GM04504 (cell line): ENCODE results near the gene CDKL2.
"Not testable (repeated sequence)": the region's sequence is repeated elsewhere in the genome, so short reads cannot be mapped to it uniquely, and the experiment has no call there.

Experiments used
- DNase-seq: peaks from one replicate; pipeline ENCODE4 v3.0.0-alpha.2; 2012; ENCODE audit warnings: low read depth

CDKL2 gene

DNA sequence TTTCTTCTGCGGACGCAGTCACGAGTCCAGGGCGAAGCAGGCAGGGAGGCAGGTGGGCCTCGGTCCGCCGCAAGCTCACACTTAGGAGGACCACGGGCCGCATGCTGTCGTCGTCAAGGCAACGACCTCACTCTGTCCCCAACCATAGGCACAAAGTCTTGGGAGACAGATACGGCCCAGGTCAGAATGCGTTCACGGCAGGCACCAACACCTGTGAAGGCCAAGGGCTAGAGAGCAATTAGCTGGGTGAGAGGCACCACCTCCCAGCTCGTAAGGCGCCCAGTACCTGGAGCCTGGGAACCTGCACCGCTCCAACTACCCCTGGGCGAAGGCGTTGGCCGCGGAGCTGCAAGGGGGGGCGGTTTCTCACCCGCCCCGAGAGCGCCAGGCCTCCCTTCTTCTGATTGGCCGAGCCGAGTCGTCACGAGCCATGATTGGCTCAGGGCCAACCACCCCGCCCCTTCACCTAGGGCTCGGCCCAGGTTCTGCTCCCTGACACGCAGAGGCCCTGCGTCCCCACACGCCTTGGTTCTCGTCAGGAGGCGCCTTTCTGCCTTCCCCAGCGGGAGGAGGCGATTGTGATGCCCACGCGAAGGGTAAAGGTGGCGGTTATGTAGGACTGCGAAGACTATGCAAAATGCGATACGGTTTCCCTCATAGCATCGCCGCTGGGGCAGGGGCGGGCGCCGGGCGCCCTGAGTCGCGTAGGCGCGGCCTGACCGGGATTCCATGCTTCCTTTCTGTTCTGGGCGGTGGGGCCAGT, at the start of gene CDKL2:
Gene CDKL2 (minus strand): TSS at position 355 of the 763 bp plus-strand sequence. CDS start 4,540 bp downstream, outside the sequence.
- no peak for DNase-seq

DNA sequence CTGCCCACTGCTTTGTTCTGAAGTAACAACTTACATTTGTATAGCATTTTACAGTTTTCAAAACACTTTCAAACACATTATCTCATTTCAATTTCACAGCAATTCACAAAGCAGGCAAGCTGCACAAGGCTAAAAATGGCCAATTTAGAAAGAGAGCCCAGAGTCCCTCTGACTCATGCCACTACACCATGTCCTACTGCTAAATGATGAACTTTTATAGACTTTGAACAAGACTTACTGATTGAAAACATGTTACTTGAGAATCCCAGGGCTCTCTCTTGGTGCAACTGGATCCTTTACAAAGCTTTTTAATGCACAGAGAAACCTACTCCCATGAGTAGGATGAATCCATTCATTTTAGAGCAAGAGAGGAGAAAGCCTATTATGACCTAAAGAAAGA, 48.6 kb upstream of the CDKL2 start:
- no peak for DNase-seq

DNA sequence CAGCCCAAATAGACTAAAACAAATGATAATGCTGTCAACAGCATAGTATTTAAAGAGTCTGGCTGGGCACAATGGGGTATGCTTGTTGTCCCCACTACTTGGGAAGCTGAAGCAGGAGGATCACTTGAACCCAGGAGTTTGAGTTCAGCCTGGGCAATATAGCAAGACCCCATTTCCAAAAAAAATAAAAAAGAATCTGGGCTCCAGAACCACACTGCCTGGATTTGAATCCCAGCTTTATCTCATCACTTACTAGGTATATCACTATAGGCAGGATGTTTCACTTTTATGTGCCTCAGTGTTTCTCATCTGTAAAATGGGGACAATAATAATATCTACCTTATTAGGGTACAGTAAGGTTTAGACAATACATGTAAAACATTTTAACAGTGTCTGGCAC, 48.1 kb upstream of the CDKL2 start:
- DNase-seq = no peak

DNA sequence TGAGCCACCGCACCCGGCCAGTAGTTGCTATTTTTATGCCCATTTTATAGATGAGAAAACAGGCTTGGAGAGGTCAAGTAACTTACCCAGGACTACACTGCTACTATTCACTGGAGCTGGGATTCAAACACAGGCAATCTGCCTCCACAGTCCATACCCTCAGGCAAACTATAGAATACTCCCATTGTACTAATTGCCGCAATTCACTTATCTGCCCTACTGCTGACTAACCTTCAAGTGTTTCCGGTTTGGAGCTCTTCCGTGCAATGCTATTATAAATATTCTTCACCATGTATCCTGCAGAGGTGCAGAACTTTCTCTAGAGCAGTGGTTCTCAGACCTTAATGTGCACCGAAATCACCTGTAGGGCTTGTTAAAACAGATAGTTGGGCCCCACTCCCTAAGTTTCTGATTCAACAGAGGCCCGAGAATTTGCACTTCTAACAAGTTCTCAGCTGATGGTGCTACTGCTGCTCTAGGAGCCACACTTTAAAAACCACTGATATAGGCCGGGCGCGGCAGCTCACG, 44.7 kb upstream of the CDKL2 start:
- DNase-seq = no peak

DNA sequence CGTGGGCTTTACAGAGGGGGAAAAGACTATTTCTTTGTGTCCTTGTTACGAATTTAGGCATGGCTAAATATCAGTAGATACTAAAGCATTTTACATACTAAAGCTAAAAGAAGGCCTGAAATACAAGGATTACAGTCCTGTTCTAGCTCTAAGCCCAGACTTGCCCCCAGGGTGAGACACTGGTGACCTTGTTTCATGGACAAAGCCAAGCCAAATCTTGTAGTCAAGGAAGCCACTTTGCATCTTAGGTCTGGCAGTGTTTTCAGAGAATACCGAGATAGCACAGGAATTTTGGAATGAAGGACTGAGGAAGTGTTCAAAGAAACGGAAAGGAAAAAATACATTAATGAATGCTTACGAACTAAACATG, 43.6 kb upstream of the CDKL2 start:
- no peak for DNase-seq

DNA sequence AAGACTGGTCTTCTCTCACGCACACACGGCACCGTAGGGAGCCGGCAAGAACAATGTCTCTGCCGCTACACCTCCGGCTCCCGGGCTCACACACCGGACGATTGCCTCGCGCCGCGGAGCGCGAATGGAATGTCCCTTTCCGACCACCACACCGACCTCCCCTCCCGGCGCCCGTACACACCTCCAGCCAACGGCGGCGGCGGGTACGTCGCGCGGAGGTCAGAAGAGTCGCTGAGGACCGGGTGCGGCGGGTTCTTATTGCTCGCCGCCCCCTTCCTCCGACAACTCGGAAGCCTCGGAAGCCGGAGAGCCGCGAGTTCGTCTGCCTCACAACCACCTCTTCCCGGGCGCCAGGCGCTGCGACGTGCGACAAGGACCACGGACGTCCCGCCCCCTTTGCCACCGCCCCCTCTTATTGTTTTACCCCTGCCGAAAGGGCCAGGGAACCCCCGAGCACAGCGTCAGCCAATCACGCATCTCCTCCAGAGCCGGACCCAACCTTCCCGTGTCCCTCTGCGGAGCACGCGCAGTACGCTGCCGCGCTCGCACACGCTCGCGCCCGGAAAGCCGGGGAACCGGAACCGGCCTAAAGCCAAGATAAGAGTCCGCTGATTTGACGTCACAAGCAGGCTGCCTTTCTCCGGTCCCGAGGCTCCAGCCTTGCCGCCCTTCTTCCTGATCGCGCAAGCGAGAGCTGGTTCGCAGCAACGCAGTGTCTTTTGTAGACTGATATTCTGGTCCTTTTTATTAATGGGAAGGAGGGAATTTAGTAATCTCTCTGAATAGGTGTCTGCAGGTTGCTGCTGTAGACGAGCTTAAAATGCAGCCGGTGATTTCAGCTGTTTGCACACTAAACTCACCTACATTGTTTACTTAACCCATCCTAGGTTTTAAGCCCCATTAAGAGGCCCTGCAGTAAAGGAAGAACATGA, 43.0 kb upstream of the CDKL2 start, which contains the start of gene G3BP2:
Gene G3BP2 (minus strand): TSS at position 385 of the 932 bp plus-strand sequence. CDS start 11,386 bp downstream, outside the sequence.
- DNase-seq = peak; percentile 95

DNA sequence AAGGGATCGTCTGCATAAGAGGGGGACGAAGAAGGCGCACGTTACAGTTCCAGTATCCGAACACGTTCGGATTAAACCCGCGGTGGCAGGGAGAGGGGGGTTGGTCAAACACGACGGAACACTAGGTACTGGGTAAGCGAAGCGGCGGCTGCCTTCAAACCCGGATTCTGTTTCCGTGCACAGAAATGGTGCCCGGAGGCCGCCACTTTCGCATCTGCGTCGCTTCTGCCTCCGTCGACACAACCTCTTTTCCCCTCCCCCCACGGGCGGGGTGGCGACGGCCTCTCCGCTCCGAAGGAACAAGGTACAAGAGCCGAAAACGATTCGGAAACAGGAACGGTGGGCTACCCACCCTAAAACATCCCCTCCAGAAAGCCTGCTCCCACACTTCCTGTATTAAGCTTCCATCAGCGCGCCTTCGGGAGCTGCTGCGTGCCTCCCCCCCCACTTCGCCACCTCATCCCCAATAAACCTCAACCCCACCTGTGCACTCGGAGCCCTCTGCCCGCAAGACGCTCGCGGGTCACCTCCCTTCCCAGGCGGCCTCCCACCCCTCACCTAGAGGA, 42.2 kb upstream of the CDKL2 start:
- peak; percentile 7 for DNase-seq

DNA sequence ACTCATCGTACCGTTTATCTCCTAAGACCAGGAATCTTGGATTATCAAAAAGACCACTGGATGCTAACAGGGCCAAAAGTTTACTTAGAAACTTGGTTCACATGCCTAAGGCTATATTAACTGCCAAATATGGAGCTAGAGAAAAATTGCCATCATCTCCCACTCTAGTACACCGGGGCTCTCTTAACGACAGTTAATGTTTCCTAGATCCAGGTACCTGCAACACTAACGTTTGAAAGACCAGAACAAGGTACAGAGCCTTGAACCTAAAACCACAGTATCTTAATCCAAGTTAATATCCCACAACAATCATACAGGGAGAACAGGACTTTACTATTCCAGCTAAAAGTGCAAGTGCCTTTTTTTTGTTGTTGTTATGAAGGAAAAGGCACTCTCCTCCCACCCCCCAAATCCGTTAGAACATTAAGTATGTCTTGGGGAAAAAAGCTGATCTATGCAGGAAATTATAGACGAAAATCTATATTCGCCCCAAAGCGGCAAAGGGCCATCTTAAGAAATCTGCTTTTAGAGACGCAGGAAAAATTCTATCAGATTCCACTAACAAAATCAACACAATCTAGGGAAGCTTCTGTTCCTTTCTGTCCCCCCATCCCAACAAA, 41.6 kb upstream of the CDKL2 start:
- DNase-seq = no peak

DNA sequence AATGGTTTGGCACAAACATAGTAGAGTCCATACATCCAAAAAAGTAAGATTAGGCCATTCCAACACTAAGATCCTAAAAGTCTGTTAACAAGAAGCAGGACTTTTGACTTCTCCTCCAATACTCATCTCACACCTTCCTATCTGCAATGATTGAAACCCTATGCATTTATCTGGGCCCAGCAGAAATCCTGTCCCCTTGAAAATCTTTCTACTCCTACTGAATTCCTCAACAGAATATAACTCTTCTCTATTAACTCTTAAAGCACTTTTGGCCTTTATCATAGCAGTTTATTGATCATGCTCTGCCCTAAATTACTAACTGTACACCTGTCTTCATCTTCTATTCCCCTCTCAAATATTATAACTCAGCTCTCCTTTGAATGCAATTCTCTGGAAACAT, 38.3 kb upstream of the CDKL2 start:
- DNase-seq = no peak

DNA sequence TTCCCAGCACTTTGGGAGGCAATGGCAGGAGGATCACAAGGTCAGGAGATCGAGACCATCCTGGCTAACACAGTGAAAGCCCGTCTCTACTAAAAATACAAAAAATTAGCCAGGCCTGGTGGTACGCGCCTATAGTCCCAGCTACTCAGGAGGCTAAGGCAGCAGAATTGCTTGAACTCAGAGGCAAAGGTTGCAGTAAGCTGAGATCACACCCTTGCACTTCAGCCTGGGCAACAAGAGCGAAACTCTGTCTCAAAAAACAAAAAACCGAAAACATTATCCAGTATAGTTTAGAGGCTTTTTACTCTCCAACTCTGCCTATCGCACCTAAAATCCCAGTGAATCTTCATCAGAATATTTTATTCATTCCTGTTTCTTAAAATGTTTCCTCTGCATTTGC, 37.3 kb upstream of the CDKL2 start:
- DNase-seq = not testable (repeated sequence)

DNA sequence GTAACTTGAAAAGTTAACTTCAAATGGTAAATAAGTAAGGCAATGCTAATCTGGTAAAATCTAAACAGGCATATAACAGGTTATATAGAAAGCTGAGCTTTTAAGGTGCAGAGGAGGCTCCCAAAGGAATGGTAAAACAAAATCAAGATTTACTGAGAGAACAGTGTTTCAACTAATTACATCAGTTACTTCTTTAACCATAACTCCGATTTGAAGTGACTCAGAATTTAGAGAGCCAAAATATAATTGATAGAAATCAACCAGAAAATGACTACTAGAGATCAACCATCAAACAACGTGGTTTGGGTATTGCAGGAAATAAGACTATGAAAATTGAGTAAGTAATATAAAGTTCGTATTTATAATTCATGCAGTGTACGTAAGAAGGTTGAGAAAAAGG, 36.0 kb upstream of the CDKL2 start:
- no peak for DNase-seq

DNA sequence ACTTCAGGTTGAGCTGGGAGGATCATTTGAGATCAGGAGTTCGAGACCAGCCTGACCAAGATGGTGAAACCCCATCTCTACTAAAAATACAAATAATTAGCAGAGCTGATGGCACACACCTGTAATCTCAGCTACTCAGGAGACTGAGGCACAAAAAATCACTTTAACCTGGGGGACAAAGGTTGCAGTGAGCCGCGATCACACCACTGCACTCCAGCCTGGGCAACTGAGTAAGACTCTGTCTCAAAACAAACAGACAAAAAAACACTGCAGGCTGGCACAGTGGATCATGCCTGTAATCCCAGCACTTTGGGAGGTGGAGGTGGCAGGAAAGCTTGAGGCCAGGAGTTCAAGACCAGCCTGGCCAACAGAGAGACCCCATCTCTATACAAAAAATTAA, 34.3 kb upstream of the CDKL2 start:
- DNase-seq = not testable (repeated sequence)

DNA sequence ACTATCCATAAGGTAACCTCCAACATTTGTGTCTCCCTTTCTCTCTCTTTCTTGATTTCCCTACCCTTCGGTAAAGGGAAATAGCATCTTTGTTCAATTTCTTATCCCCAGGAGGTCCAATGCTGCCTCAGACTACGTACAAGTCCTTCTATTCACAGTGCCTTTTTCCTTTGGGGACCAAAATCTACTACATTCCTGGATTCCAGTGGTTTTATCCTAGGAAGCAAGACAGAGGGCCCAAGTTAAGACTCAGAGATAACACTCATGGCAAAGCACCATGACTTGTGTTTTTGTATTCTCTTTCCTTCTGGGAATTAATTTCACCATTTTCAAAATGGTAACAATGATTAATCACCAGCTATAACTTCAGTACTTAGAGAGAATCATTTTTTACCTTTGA, 32.3 kb upstream of the CDKL2 start:
- no peak for DNase-seq

DNA sequence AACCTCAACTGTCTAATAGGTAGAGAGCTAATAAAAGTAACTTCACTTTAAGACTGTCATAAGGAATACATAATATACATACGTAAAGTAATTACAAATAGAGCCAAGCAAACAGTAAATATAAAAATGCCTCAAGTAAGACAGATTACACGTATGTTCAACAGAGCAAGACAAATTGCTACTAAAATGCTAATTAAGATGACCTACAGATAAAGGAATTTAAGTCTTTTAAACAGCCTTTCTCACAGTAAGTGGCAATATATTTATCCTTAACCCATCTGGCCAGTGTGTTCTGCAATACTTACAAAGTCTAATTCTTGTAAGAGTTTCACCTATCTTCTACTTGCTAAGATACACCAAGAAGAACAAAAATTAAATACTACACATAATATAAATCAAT, 30.2 kb upstream of the CDKL2 start:
- DNase-seq = no peak

DNA sequence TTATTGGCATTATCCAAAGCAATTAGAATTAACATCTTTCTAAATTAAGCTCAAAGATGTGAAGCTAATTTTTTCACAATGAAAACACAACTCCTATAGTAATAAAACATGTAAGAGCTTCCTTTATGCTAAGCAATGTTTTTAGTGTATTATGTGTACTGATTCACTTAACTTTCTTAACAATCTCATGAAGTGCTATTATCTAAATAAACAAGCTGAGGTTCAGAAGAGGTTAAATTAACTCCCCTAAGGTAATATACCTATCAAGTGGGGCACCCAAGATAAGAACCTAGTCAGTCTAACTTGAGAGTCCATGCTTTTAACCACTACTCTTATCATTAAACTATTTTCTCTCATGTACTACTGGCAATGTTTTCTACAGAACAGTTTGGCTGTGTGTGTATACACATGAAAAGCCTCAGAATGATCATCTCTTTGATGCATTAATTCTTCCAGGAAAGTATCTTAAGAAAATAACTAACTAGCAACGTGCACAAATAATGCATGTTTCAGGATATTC, 29.2 kb upstream of the CDKL2 start:
- no peak for DNase-seq

DNA sequence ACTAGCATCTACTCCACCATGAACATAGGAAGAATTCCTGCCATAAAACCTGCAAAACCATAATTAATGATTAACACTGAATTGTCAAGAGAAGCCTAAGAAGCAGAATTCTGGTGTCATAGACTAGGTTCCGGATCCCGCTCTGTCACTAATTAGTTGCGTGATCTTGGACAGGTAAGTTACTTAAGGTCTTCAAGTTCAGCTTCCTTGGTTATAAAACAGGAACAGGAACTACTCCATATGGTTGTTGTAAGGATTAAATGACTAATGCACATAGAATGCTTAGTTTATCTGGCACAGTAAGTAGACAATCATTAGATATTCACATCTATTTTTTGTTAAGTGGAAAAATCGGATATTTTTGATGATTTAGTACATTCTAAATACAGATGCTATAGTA, 28.5 kb upstream of the CDKL2 start:
- no peak for DNase-seq

DNA sequence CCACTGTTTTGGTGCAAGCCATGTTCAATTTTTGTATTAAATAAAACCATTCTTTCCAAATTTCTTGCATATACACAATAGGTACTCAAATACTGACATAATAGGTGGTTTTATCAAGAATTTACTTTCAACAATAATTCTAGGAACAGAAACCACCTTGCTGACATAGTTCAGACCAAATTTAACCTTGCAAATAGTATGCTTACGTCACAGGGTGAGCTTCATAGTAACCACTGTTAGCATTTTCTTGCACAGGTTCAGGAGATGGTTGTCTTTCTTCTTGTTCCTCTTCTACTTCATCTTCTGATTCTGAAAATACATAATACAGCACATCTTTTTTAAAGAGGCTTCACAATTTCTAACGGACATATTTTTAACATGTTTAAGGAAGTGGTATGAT, 25.2 kb upstream of the CDKL2 start:
- no peak for DNase-seq

DNA sequence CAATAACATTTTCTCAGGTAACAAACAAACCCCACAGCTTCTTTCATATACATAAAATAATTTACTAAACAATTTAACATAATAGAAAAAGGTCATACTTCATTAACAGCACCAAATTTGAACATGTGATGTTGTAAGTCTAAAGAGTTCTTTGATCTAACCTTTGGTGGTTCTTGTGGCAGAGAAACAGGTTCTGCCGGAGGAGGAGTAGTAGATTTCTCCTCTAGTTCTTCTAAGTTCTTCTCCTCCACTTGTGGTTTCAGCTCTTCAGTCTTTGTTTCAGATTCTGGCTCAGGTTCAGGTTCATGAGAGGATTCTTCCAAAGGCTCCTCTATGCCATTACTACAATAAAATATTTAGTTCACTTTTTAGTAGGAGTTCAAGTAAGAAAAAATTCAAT, 24.6 kb upstream of the CDKL2 start:
- DNase-seq = no peak

DNA sequence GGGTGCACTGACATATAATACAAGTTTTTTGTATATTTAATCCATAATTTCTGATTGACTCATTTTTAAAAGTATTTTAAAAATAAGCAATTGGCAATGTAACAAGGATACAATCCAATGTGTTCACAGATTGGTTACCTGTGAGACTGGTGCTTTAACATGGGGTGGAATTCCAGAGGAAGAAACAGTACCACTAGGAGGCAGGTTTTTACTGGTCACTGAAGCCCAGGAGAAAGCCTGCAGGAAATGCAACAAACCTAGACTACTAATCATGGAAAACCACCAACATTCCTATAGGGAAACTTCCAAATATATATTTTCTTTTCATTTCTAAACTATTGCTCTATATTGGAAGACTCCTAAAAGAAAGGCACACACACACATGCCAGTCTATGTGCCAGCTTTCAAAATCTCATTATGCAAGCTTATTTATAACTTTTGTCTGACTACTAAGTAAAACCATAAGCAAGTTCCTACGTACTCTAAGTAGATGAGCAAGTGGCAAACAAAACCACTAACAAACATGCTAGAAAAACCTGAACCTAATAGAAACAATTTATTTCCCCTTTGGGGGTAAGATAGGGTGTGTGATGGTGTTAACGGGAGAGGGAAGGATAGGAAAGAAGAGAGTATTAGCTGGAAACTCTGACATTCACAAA, 23.6 kb upstream of the CDKL2 start:
- DNase-seq = no peak

DNA sequence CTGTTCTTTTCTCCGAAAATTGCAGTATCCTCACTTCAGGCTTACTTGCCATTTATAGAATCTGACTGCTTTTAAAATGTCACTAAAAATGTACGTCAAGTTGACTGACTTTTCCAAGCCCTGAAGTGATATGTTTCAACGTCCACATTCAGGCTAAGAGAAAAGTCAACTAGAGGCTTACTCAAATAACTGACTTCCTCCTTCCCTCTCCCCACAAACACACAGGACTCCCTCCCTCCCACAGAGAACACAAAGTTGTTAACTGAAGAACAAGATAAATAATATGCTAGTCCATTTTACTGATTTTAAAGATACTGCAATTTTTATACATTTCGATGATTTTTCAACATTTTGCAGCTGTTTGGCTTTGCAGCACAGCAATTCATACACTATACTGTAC, 13.8 kb upstream of the CDKL2 start:
- DNase-seq = no peak

DNA sequence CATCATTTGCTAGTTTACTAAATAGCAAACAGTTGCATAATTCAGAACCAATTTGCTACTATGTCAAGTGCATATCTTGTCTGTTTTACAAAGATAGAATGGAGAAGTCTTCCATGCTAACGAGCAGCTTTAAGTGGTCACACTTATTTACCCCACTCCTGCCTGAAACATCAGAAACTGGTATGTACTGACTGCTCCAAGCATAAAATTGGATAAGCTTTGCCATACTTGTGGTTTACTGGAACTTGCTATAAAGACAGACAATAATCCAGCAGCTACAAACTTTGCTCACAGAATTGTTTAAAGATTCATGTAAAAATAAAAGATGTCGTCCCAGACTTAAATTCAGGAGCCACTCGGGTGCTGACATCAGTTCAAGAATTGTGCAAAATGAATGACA, 13.3 kb upstream of the CDKL2 start:
- DNase-seq = peak; percentile 13
